HG02938 (cell line): ENCODE data around the gene CORO2B.

ENCODE experiments used
- ATAC-seq: cut with Tn5 transposase; IDR thresholded peaks from one replicate; pipeline ENCODE4 v1.9.1; 2021; ENCODE audit warnings: mild to moderate bottlenecking, moderate library complexity; ENCODE audit not compliant: unreplicated experiment

Gene CORO2B

GRCh38 chr15:68589783-68590710 lies 11.3 kb downstream of the CORO2B start:
- ATAC-seq, result no peak

- ATAC-seq, result no peak
These were observed 12.1 kb downstream of the CORO2B start for GRCh38 chr15:68590721-68591389.

- ATAC-seq, result no peak
These were observed 13.3 kb downstream of the CORO2B start for GRCh38 chr15:68592054-68592453.

- ATAC-seq, result no peak
These were observed 13.8 kb downstream of the CORO2B start for GRCh38 chr15:68592544-68592943.

GRCh38 chr15:68593341-68593740 lies 14.5 kb downstream of the CORO2B start:
- no peak for ATAC-seq

- ATAC-seq, result no peak
These were observed 15.2 kb downstream of the CORO2B start for GRCh38 chr15:68593828-68594532.

GRCh38 chr15:68594533-68595259 lies 15.9 kb downstream of the CORO2B start:
- ATAC-seq, result no peak

GRCh38 chr15:68595260-68595564 lies 16.4 kb downstream of the CORO2B start:
- no peak for ATAC-seq

GRCh38 chr15:68595761-68596160 lies 17.0 kb downstream of the CORO2B start:
- no peak for ATAC-seq

- no peak for ATAC-seq
These were observed 17.9 kb downstream of the CORO2B start for GRCh38 chr15:68596691-68597090.

GRCh38 chr15:68597581-68597980 lies 18.8 kb downstream of the CORO2B start:
- ATAC-seq, result no peak

- ATAC-seq, result no peak
These were observed 19.7 kb downstream of the CORO2B start for GRCh38 chr15:68598171-68599152.

GRCh38 chr15:68599153-68599545 lies 20.4 kb downstream of the CORO2B start:
- ATAC-seq, result no peak

GRCh38 chr15:68599560-68600071 lies 20.8 kb downstream of the CORO2B start:
- no peak for ATAC-seq

GRCh38 chr15:68601206-68602197 lies 22.7 kb downstream of the CORO2B start:
- no peak for ATAC-seq

- no peak for ATAC-seq
These were observed 23.8 kb downstream of the CORO2B start for GRCh38 chr15:68602459-68603215.

- no peak for ATAC-seq
These were observed 24.4 kb downstream of the CORO2B start for GRCh38 chr15:68603216-68603595.

GRCh38 chr15:68603951-68604350 lies 25.2 kb downstream of the CORO2B start:
- ATAC-seq, result no peak
